Measurements from ENCODE around the gene CHMP4A.

DNA sequence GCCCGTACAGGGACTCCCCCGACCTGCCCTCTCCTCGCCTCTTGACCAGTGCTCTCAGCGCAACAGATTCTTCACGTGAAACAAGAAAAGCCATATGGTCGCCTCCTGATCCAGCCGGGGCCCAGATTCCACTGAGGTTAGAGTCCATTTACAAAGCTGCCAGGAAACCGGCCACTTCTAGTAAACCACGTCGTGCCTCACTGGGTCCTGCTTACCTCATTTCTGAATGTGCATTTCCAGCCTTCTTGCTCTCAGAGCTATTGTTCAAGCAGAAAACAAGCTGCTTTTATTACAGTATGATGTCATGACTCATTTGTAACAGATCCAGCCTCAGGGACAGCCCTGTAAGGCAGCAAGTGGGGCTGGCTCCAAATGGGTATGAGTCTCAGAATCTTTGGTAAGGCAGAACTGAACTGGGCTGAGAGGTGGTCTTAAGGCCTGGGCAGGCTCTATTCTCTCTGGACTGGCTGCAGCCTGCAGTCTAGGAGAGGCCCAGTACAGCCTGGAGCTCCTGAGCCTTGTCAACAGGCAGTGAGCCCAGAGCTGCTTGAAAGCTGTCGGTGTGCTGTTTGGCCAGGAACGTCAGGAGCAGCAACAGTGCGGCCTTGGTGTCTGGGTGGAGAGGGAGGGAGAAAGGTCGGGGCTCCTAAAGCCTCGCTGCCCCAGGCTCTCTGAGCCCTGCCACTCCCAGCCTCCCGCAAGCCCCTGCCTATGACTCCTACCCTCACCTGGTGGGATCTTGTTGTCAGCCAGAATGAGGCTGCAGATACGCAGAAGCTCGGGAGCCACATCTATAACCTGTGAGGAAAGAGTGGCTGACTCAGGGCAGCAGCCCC lies 33.1 kb downstream of the CHMP4A start:
- TF ChIP-seq, protein P1, sequence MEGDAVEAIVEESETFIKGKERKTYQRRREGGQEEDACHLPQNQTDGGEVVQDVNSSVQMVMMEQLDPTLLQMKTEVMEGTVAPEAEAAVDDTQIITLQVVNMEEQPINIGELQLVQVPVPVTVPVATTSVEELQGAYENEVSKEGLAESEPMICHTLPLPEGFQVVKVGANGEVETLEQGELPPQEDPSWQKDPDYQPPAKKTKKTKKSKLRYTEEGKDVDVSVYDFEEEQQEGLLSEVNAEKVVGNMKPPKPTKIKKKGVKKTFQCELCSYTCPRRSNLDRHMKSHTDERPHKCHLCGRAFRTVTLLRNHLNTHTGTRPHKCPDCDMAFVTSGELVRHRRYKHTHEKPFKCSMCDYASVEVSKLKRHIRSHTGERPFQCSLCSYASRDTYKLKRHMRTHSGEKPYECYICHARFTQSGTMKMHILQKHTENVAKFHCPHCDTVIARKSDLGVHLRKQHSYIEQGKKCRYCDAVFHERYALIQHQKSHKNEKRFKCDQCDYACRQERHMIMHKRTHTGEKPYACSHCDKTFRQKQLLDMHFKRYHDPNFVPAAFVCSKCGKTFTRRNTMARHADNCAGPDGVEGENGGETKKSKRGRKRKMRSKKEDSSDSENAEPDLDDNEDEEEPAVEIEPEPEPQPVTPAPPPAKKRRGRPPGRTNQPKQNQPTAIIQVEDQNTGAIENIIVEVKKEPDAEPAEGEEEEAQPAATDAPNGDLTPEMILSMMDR (IDR thresholded peaks at IDR 0.05): no peak
- TF ChIP-seq EZH2 (IDR thresholded peaks at IDR 0.05; ENCODE audit: borderline replicate concordance, insufficient read depth, low read depth, low read length, poor library complexity, severe bottlenecking): no peak

All from B cell (primary cell).